RWPE1 (cell line): ENCODE measurements around the gene PRSS48.

ENCODE experiments used
- CTCF ChIA-PET: fragments of 350-600 bp; sonication (Branson Sonifier 250); formaldehyde crosslinking; extraction: SDS; loops from one replicate; lab custom pipeline; 2021; lab: Yijun Ruan, JAX
- POLR2A ChIA-PET: fragments of 400-600 bp; formaldehyde crosslinking; extraction: SDS; loops from one replicate; lab custom pipeline; 2020; ENCODE audit warnings: antibody characterized with exemption; ENCODE audit not compliant: low non-redundant PET; lab: Yijun Ruan, JAX
- DNase-seq: peaks from one replicate; pipeline ENCODE4 v3.0.0; 2012; ENCODE audit warnings: low spot score
- H3K27ac ChIP-seq: fragments of 450-650 bp; 2 replicates; pipeline ENCODE4 v1.5.1; 2017
- TF ChIP-seq, protein P1 (sequence below): fragments of 450-650 bp; conservative IDR thresholded peaks from 2 replicates; pipeline ENCODE4 v1.5.1; 2017; ENCODE audit warnings: low read depth, mild to moderate bottlenecking

The PRSS48 gene

GRCh38 chr4:151294833-151295496, 18.0 kb downstream of the PRSS48 start:
- DNase-seq = no peak
- ChIA-PET CTCF (no interaction called here), POLR2A (no interaction called here)
- TF ChIP-seq, protein P1, sequence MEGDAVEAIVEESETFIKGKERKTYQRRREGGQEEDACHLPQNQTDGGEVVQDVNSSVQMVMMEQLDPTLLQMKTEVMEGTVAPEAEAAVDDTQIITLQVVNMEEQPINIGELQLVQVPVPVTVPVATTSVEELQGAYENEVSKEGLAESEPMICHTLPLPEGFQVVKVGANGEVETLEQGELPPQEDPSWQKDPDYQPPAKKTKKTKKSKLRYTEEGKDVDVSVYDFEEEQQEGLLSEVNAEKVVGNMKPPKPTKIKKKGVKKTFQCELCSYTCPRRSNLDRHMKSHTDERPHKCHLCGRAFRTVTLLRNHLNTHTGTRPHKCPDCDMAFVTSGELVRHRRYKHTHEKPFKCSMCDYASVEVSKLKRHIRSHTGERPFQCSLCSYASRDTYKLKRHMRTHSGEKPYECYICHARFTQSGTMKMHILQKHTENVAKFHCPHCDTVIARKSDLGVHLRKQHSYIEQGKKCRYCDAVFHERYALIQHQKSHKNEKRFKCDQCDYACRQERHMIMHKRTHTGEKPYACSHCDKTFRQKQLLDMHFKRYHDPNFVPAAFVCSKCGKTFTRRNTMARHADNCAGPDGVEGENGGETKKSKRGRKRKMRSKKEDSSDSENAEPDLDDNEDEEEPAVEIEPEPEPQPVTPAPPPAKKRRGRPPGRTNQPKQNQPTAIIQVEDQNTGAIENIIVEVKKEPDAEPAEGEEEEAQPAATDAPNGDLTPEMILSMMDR = no peak
- no peak overlapping the region for H3K27ac ChIP-seq

DNA sequence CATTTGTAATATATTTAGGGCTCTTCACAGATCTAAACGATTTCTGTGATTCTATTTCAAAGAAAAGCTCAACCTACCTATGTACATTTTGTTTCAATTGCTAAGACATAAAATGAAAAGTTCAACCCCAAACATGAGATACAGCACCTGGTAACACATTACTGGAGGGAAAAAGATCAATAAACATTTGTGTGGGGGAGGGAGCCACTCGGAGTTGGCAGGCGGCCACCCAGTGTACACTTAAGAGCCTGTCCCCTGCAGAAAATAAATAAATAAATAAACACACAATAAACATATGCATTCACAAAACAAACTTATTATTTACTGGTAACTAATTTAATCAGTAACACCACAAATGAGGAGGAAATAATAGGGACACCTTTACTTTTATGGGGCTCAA, 19.3 kb downstream of the PRSS48 start:
- ChIA-PET POLR2A (no interaction called here), CTCF (no interaction called here)
- TF ChIP-seq, protein P1 = no peak
- no peak overlapping the region for H3K27ac ChIP-seq
- DNase-seq = no peak

- CTCF ChIA-PET = interaction anchor here (0.7 kb wide), 1 partner anchor 354 kb away, joined by 3 read pairs; no protein-coding TSS in a partner anchor
- DNase-seq = no peak
- POLR2A ChIA-PET = no interaction called here
- no peak overlapping the region for H3K27ac ChIP-seq
- TF ChIP-seq, protein P1 = no peak
Measured at GRCh38 chr4:151297170-151297569, 20.2 kb downstream of the PRSS48 start.

DNA sequence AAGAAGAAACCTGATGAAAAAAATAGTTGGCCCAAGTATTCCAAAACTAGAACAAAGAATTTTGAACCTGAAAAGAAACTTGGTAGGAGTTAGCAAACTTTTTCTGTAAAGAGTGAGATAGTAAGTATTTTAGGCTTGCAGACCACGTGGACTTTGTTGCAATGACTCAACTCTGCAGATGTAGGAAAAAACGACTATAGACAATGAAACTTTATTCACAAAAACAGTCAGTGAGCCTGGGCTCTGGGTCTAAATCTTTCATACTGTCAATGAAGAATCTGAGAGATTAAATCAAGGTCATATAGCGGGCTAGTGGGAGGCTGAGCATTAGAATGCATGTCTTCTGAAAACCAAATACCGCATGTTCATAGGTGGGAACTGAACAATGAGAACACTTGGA, 25.5 kb downstream of the PRSS48 start:
- ChIA-PET CTCF (no interaction called here), POLR2A (no interaction called here)
- no peak overlapping the region for H3K27ac ChIP-seq
- DNase-seq = no peak
- TF ChIP-seq, protein P1 = no peak

DNA sequence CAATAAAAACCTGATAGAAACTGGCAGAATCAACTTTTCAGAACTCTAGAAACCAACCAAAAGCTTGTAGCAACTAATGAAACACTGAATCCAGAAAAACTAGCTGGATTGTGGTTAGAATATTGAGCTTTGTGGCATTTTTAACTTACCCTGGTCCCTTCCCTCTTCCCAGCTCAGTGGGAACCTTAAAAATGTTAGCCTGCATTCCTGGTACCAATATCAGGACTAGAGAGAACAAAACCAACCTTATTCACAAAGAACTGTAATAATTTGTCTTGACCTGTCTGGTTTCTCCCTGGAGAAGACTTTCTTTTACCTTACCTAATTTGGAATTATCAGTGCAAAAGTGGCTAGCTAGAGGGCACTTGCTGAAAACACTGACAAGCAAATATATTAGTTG, 27.3 kb downstream of the PRSS48 start:
- TF ChIP-seq, protein P1 = no peak
- no peak overlapping the region for H3K27ac ChIP-seq
- CTCF ChIA-PET = interaction anchor here (0.6 to 1.3 kb wide), 4 partner anchors 27 to 1065 kb away, joined by 3 read pairs; partner anchors contain the start of gene PRSS48
- POLR2A ChIA-PET = no interaction called here
- no peak for DNase-seq

DNA sequence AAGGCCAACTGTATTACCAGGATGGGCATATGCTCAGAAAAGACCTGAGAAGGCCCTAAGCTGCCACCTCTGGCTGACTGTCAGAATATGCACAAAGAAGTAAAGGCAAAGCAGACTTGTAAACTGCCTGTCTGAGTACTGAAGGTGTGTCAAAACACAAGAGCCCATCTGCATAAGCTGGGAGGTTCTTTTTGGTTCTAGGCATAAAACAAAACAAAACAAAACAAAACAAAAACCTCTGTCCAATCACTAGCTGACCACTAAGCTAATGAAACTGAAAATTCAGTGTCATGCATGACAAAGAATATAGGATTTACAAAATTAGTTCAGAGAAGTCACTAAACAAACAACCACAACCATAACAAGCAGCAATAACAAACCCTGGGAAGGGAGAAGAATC, 27.8 kb downstream of the PRSS48 start:
- ChIA-PET CTCF (interaction anchor here (0.6 to 1.0 kb wide), 4 partner anchors 10 to 1064 kb away, joined by 3 read pairs; no protein-coding TSS in a partner anchor), POLR2A (no interaction called here)
- H3K27ac ChIP-seq = no peak overlapping the region
- no peak for DNase-seq
- TF ChIP-seq, protein P1 = no peak
